CD4-positive, alpha-beta T cell treated with Interferon gamma for 1 hour (primary cell): ENCODE results near the gene ELP6.
"Not testable (repeated sequence)": the region's sequence is repeated elsewhere in the genome, so short reads cannot be mapped to it uniquely, and the experiment has no call there.

Experiments used
- DNase-seq: peaks from one replicate; pipeline ENCODE4 v3.0.0-alpha.2; 2020

Gene ELP6

DNA sequence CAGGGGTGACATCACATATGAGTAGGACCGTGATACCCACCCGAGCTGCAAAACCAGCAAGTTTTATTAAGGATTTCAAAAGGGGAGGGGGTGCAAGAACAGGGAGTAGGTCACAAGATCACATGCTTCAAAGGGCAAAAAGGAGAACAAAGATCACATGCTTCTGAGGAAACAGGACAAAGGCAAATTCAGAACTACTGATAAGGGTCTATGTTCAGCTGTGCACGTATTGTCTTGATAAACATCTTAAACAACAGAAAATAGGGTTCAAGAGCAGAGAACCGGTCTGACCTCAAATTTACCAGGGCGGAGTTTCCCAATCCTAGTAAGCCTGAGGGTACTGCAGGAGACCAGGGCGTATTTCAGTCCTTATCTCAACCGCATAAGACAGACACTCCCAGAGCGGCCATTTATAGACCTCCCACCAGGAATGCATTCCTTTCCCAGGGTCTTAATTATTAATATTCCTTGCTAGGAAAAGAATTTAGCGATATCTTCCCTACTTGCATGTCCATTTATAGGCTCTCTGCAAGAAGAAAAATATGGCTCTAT lies 53.9 kb downstream of the ELP6 start:
- not testable (repeated sequence) for DNase-seq

DNA sequence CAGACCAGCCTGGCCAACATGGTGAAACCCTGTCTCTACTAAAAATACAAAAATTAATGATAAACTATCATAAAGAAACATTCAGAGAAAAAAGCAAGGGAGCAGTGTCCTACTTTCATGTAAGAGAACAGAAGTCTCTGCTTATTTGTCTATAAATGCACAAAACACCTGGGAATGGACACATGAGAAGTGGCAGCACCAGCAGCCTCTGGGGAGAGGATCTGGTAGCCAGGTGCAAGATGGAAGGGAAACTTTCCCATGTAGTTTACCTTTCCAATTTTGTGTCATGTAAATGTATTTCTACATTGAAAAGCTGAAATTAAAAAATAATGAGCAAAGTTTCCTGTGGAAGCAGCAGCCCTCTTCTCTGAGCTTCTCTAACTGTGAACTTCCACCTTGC lies 56.5 kb downstream of the ELP6 start:
- no peak for DNase-seq

DNA sequence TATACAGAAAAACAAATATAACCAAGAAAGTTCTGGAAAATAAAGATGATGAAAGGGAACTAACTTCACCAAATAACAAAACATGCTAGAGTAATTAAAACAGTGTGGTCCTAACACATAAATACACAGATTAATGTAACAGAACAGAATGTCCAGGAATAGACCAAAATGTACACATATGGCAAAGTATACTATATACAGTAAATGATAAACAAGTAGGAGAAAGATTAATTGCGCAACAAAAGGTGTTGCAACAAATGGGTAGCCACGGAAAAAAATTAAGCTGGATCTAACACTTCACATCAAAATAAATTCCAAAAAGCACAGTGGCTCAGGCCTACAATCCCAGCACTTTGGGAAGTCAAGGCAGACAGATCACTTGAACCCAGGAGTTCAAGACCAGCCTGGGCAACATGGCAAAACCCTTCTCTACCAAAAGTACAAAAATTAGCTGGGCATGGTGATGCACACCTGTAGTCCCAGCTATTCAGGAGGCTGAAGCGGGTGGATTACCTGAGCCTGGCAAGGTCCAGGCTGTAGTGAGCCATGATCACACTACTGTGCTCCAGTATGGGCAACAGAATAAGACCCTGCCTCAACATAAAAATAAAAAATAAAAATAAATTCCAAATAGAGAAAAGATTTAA lies 57.6 kb downstream of the ELP6 start:
- no peak for DNase-seq

DNA sequence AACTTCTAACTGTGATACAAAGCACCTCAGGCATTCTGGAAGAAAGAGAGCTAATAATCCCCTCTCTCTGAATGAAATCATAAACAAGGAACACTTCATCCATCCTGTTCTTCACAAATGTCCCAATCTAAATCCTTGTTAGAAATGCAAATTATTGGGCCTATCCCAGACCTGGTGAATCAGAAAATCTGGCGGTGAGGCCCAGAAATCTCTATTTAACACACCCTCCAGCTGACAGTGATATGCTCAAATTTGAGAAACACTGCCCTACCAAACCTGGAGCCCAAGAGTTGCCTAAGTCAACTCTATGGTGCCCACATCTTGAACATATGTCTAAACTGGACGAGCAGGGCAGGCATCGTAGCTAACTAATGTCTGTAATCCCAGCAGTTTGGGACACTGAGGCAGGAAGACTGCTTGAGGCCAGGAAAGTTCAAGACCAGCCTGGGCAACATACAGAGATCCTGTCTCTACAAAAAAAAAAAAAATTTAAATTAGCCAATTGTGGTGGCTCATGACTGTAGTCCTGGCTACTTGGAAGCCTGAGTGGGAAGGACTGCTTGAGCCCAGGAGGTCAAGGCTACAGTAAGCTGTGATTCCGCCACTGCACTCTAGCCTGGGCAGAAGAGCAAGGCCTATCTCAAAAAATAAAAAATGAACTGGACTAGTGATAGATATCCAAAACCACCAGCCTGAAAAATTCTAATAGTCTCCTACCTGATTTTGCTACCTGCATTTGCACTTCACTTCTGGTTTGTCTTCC lies 60.9 kb downstream of the ELP6 start:
- DNase-seq, result no peak
